ENCODE measurements around the gene VCL. TPM values are rescaled to one million over a fixed set of nuclear protein-coding genes. Genes with fewer than 3 reads are reported as not detected.
"Not testable (repeated sequence)": the region's sequence is repeated elsewhere in the genome, so short reads cannot be mapped to it uniquely, and the experiment has no call there.

VCL gene
- total RNA-seq, 1 experiment from 2014 or later, result 378 TPM

- DNase-seq (ENCODE audit: low read depth in 1 of 2, low spot score in 2 of 2), result no peak
- Histone ChIP-seq H3K4me1 (replicated peaks) (peaks cover 65% of the 10 kb centered on the region), H3K36me3 (peaks cover 79% of the 10 kb centered on the region)
Measured at GRCh38 chr10:74027702-74028101, 29.8 kb downstream of the VCL start.

DNA sequence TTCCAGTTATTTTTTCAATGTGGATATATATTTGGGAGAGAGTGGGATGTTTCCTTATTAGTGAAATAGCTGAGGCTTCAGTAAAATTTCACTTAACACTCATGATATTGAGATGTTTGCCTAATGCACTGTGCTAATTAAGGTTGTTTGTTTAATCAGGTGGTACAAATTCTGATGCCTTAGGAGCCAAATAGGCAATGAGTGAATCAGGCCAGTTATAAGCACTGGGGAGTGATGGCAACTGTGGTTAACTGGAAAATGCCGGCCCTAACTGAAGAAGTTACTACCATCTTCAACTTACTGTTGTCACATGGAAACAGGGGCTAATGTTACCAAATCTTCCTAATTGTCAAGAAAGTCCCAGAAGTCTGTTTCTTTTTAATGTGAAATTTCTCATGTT, 32.0 kb downstream of the VCL start:
- no peaks in the 10 kb centered on the region for H3K27me3 ChIP-seq (replicated peaks)
- DNase-seq (ENCODE audit: low read depth in 1 of 2, low spot score in 2 of 2), result no peak
- H3K36me3 ChIP-seq, result peaks cover 78% of the 10 kb centered on the region
- H3K27ac ChIP-seq, result no peak overlapping the region
- H3K4me3 ChIP-seq, result no peak overlapping the region
- no peaks in the 10 kb centered on the region for H3K9me3 ChIP-seq (replicated peaks)
- H3K4me1 ChIP-seq (replicated peaks), result peaks cover 60% of the 10 kb centered on the region

More at GRCh38 chr10:74027702-74028101, 29.8 kb downstream of the VCL start:
- no peaks in the 10 kb centered on the region for H3K27me3 ChIP-seq (replicated peaks)
- no peak overlapping the region for H3K4me3 ChIP-seq
- no peaks in the 10 kb centered on the region for H3K9me3 ChIP-seq (replicated peaks)
- no peak overlapping the region for H3K27ac ChIP-seq

GRCh38 chr10:74032208-74032607, 34.3 kb downstream of the VCL start:
- H3K36me3 ChIP-seq, result peaks cover 75% of the 10 kb centered on the region
- DNase-seq (ENCODE audit: low read depth in 1 of 2, low spot score in 2 of 2); H3K4me3 ChIP-seq; H3K9me3 ChIP-seq (replicated peaks); H3K27me3 ChIP-seq (replicated peaks); H3K27ac ChIP-seq: not testable (repeated sequence)
- peaks cover 49% of the 10 kb centered on the region for H3K4me1 ChIP-seq (replicated peaks)

- DNase-seq (ENCODE audit: low read depth in 1 of 2, low spot score in 2 of 2), result no peak
- Histone ChIP-seq H3K9me3 (replicated peaks) (no peaks in the 10 kb centered on the region), H3K27me3 (replicated peaks) (no peaks in the 10 kb centered on the region), H3K4me1 (replicated peaks) (peaks cover 45% of the 10 kb centered on the region), H3K36me3 (peaks cover 80% of the 10 kb centered on the region), H3K4me3 (no peak overlapping the region), H3K27ac (no peak overlapping the region)
Measured at GRCh38 chr10:74032900-74033655, 35.2 kb downstream of the VCL start.

DNA sequence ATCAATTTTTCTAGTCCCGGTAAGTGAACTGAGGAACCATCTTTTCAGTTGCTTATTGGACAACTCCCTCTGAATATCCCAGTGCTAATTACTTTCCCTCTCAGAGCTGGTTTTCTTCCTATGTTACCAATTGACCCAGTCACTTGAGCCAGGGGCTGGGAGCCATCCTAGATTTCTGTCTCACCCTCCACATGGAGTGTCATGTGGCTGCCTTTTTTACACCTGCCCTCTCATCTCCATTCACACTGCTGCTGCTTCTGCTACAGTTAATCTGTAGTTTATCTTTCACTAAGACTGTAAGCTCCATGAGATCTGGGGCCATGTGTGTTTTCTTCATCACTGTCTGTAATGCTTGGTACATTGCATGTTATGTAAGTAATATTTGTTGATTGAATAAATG, 35.8 kb downstream of the VCL start:
- H3K36me3 ChIP-seq, result peaks cover 75% of the 10 kb centered on the region
- H3K9me3 ChIP-seq (replicated peaks), result no peaks in the 10 kb centered on the region
- no peaks in the 10 kb centered on the region for H3K27me3 ChIP-seq (replicated peaks)
- H3K4me1 ChIP-seq (replicated peaks), result peaks cover 44% of the 10 kb centered on the region
- no peak overlapping the region for H3K27ac ChIP-seq
- DNase-seq (ENCODE audit: low read depth in 1 of 2, low spot score in 2 of 2), result no peak
- H3K4me3 ChIP-seq, result no peak overlapping the region

GRCh38 chr10:74034301-74034700, 36.4 kb downstream of the VCL start:
- H3K9me3 ChIP-seq (replicated peaks), result no peaks in the 10 kb centered on the region
- H3K36me3 ChIP-seq, result peaks cover 73% of the 10 kb centered on the region
- no peaks in the 10 kb centered on the region for H3K27me3 ChIP-seq (replicated peaks)
- no peak overlapping the region for H3K4me3 ChIP-seq
- peaks cover 39% of the 10 kb centered on the region for H3K4me1 ChIP-seq (replicated peaks)
- no peak overlapping the region for H3K27ac ChIP-seq
- no peak for DNase-seq (ENCODE audit: low read depth in 1 of 2, low spot score in 2 of 2)

- peak in 1 of 2 experiments; percentile 73 for DNase-seq (ENCODE audit: low read depth in 1 of 2, low spot score in 2 of 2)
- Histone ChIP-seq H3K36me3 (peaks cover 72% of the 10 kb centered on the region), H3K9me3 (replicated peaks) (no peaks in the 10 kb centered on the region), H3K27ac (no peak overlapping the region), H3K4me3 (no peak overlapping the region), H3K4me1 (replicated peaks) (peaks cover 43% of the 10 kb centered on the region), H3K27me3 (replicated peaks) (no peaks in the 10 kb centered on the region)
Measured at GRCh38 chr10:74035303-74035702, 37.4 kb downstream of the VCL start.

DNA sequence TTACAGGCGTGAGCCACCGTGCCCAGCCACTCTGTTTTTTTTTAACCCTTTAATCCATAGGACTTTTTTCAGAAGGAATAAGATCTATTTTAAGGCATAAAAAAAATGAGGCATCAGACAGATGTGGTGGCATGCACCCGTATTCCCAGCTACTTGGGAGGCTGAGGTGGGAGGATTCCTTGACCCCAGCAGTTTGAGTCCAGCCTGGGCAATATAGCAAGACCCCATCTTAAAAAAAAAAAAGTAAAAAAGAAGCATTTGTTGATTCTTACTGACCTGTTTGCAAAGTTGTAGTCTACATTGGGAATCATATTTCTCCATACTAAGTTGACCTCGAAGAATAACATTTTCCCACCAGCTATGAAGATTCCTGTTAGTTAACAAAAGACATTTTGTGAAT, 38.6 kb downstream of the VCL start:
- Histone ChIP-seq H3K9me3 (replicated peaks) (no peaks in the 10 kb centered on the region), H3K36me3 (peaks cover 66% of the 10 kb centered on the region), H3K27ac (no peak overlapping the region), H3K4me1 (replicated peaks) (peaks cover 37% of the 10 kb centered on the region), H3K27me3 (replicated peaks) (no peaks in the 10 kb centered on the region), H3K4me3 (no peak overlapping the region)
- no peak for DNase-seq (ENCODE audit: low read depth in 1 of 2, low spot score in 2 of 2)

- H3K4me1 ChIP-seq (replicated peaks), result peaks cover 24% of the 10 kb centered on the region
- no peak overlapping the region for H3K4me3 ChIP-seq
- no peaks in the 10 kb centered on the region for H3K9me3 ChIP-seq (replicated peaks)
- no peaks in the 10 kb centered on the region for H3K27me3 ChIP-seq (replicated peaks)
- no peak for DNase-seq (ENCODE audit: low read depth in 1 of 2, low spot score in 2 of 2)
- H3K27ac ChIP-seq, result no peak overlapping the region
- H3K36me3 ChIP-seq, result peaks cover 71% of the 10 kb centered on the region
Measured at GRCh38 chr10:74039561-74040145, 41.7 kb downstream of the VCL start.

DNA sequence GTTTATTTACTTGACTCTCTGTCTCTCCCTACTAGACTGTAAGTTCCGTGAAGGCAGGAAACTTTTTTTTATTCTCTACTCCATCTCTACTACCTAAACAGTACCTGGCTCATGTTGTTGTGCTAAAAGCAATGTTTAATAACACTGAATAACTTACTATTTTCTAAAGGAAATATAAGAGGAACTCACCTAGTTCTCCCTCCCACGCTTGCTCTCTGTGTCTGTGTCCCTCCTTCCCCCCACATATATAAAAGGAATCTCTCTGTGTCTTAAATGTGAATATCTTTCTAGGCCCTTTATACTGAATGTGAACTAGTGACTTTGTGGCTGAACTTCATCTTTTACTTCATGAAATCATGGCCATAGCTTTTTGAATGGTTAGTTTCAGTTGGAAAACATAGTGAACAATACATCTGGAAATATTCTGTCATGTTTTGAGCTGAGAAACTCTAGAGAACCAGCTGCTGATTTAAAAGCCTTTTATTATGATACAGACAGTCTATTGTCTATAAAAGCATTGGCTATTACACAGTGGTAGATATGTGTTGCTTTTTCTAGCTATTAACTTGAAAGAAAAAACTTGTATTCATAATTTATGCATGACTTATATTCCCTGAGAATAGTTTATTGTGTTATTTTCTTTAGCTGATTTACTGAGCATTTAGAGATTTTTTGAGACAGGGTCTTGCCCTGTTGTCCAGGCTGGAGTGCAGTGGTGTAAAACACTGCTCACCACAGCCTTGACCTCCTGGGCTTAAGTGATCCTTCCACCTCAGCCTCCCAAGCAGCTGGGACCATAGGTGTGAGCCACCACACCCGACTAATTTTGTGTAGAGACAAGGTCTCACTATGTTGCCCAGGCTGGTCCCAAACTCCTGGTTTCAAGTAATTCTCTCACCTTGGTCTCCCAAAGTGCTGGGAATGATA, 42.5 kb downstream of the VCL start:
- Histone ChIP-seq H3K4me1 (replicated peaks) (peaks cover 17% of the 10 kb centered on the region), H3K36me3 (peaks cover 75% of the 10 kb centered on the region), H3K4me3 (no peak overlapping the region), H3K27ac (no peak overlapping the region), H3K27me3 (replicated peaks) (no peaks in the 10 kb centered on the region), H3K9me3 (replicated peaks) (no peaks in the 10 kb centered on the region)
- DNase-seq (ENCODE audit: low read depth in 1 of 2, low spot score in 2 of 2), result no peak

DNA sequence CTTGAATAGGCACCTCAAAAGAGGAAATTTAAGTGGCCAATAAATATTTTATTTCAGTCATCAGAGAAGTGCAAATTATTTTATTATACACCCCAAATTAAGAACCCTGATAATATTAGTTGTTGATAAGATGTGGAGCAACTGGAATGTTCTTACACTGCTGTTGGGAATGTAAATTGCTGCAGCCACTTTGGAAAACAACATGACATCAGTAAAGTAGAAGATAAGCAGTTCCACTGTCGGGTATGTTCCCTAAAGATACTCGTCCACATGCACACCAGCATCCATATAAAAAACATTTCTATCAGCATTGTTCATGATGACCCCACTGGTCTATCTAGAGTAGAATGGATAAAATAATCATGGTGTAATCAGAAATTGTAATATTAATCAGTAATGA, 46.5 kb downstream of the VCL start:
- Histone ChIP-seq H3K36me3 (peaks cover 82% of the 10 kb centered on the region), H3K9me3 (replicated peaks) (no peaks in the 10 kb centered on the region), H3K27me3 (replicated peaks) (no peaks in the 10 kb centered on the region), H3K4me3 (no peak overlapping the region), H3K4me1 (replicated peaks) (peaks cover 35% of the 10 kb centered on the region), H3K27ac (no peak overlapping the region)
- DNase-seq (ENCODE audit: low read depth in 1 of 2, low spot score in 2 of 2), result no peak

- no peak overlapping the region for H3K4me3 ChIP-seq
- no peaks in the 10 kb centered on the region for H3K9me3 ChIP-seq (replicated peaks)
Measured at GRCh38 chr10:74047304-74047703, 49.4 kb downstream of the VCL start.

GRCh38 chr10:74047871-74048270, 50.0 kb downstream of the VCL start:
- peak overlapping the region; percentile 35 for H3K27ac ChIP-seq
- no peak overlapping the region for H3K4me3 ChIP-seq
- H3K4me1 ChIP-seq (replicated peaks), result peaks cover 33% of the 10 kb centered on the region
- H3K36me3 ChIP-seq, result peaks cover 76% of the 10 kb centered on the region
- H3K9me3 ChIP-seq (replicated peaks), result no peaks in the 10 kb centered on the region
- DNase-seq (ENCODE audit: low read depth in 1 of 2, low spot score in 2 of 2), result no peak
- H3K27me3 ChIP-seq (replicated peaks), result no peaks in the 10 kb centered on the region

More at GRCh38 chr10:74047304-74047703, 49.4 kb downstream of the VCL start:
- Histone ChIP-seq H3K27ac (peak overlapping the region; percentile 35), H3K4me1 (replicated peaks) (peaks cover 33% of the 10 kb centered on the region), H3K27me3 (replicated peaks) (no peaks in the 10 kb centered on the region), H3K36me3 (peaks cover 81% of the 10 kb centered on the region)
- peak in 1 of 2 experiments; percentile 81 for DNase-seq (ENCODE audit: low read depth in 1 of 2, low spot score in 2 of 2)

DNA sequence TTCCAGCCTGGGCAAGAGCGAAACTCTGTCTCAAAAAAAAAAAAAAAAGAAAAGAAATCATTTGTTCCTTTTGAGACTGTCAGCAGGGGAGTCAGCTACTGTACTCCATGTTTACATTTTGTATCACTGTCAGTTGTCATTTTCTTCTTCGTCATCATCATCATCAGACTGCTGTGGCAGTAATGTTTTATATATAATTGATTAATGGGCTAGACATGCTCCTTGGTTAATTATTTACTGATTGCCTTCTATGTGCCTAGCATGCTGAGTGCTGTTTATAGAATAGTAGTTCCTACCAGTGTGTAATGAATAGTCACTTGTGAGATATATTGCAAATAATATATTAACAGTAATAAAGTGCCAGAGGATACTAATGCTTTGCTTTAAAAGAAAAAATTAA, 50.5 kb downstream of the VCL start:
- no peak overlapping the region for H3K27ac ChIP-seq
- H3K27me3 ChIP-seq (replicated peaks), result no peaks in the 10 kb centered on the region
- H3K4me1 ChIP-seq (replicated peaks), result peaks cover 33% of the 10 kb centered on the region
- H3K4me3 ChIP-seq, result no peak overlapping the region
- peaks cover 70% of the 10 kb centered on the region for H3K36me3 ChIP-seq
- H3K9me3 ChIP-seq (replicated peaks), result no peaks in the 10 kb centered on the region
- DNase-seq (ENCODE audit: low read depth in 1 of 2, low spot score in 2 of 2), result no peak

Measured in SJSA1 (cell line).